ENCODE measurements around the gene FOXP2. TPM values are rescaled to one million over a fixed set of nuclear protein-coding genes. Genes with fewer than 3 reads are reported as not detected.
"Not testable (repeated sequence)": the region's sequence is repeated elsewhere in the genome, so short reads cannot be mapped to it uniquely, and the experiment has no call there.

FOXP2 gene
- total RNA-seq: not detected in 2 replicates

DNA sequence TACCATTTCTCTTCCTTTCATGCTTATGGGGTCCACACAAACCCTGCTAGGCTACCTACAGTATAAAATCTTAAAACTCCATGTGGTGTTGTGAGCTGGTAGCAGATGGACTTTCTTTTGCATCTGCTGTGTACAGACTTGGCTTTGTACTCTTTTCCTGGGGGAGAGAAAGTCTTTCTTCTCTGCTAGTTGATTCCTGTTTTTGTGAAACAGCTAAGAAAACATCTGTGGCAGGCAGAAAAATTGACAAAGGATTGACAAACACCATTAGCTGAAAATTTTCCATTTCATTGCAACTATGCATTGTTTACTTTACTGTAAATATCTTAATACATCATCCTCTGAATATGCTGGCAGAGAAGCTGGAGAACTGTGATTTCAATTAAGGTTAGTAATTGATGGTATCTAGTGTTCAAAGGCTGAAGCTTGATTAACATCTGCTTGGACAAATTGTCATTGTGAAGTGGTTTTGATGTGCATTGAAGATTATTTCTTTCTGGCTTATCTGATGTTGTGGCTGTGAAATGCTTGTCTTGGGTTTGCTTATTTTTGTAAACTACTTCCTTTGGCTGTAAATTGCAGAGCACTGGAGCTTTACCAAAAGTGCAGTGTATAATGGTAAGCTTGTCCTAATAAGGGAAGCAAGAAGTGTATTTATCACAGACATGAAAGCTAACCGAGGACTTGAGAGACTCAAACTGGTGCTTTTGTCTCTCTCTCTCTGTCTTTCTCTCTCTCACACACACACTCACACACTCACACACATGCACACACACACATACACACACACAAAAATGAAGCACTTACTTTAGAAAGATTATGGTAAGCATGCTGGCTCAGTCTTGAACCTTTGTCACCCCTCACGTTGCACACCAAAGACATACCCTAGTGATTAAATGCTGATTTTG is at the start of gene FOXP2:
Gene FOXP2, plus strand, starts transcription at position 660 of the 908 bp plus-strand sequence. CDS start 11,697 bp downstream, outside the sequence.
- intact Hi-C loops (cut with micrococcal nuclease): no loop called here

- intact Hi-C loops (cut with micrococcal nuclease): no loop called here
Measured at GRCh38 chr7:114365791-114366190, 48.8 kb upstream of the FOXP2 start.

DNA sequence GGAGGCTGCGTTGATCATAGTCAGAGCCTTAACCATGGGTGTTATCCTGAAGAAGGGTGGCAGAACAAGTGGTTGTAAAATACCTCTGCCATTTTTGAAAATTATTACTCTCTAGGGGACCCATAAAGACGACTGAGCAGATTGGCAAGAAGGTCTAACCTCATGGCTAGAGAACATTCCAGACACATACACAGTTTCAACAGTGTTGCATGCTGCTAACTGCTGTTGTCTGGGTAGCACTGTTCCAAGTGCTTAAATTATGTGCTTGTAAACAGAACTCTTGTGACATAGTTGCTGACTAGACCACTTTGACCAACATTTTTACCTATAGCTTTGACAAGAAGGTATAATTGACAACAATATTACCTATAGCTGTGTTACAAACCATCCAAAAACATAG is 46.1 kb upstream of the FOXP2 start:
- intact Hi-C loops (cut with micrococcal nuclease): no loop called here

GRCh38 chr7:114369294-114369693 is 45.3 kb upstream of the FOXP2 start:
- intact Hi-C loops (cut with micrococcal nuclease): no loop called here

DNA sequence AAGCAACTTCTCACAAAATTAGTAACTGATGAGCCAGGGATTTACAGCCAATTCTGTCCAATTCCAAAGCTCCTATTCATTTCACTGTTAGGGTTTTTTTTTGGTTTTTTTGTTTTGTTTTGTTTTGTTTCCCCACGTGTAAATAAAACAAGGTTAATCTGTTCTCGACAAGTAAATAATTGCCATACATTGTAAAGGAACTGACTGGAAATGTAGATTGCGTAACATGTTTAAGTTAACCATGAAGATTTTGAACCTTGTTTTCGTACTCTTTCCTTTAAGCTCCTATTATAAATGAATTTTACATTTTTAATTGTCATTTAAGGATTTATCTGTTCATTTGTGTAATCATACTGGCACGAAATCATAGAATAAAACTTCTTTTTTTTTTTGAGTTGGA is 42.0 kb upstream of the FOXP2 start:
- intact Hi-C loops (cut with micrococcal nuclease): no loop called here

DNA sequence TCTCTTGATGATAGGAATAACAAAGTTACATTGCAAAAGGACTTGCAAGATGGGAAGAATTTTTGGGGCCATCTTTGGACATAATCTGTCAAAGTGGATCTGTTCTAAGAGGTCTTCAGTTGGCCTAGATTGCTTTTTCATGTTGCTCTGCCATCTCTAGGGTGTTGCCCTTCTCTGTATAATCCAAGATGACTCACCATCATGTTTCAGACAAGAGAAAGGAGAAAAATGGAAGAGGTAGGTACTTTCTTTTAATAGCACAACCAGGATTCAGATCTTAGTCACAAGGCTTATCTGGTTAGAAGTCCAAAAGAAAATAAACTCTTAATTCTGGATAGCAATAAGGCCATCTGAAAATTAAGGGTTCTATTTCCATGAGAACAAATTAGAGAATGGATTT is 38.7 kb upstream of the FOXP2 start:
- intact Hi-C loops (cut with micrococcal nuclease): no loop called here

DNA sequence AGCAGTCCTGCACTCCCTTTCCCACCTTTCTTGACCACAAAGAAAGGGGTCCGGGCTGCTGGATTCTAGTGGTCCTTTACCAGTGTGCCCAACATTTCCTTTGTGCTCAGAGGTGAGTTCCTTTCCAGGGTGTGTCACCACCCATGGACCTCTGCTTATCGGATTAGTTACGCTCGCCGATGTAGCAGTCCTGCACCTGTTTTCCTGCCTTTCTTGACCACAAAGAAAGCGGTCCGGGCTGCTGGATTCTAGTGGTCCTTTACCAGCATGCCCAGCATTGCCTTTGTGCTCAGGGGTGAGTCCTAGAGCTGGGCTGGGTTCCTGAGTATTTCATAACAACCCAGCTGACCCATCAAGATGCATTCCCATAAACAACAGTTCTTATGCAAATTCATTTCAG is 30.7 kb upstream of the FOXP2 start:
- intact Hi-C loops (cut with micrococcal nuclease): not testable (repeated sequence)

DNA sequence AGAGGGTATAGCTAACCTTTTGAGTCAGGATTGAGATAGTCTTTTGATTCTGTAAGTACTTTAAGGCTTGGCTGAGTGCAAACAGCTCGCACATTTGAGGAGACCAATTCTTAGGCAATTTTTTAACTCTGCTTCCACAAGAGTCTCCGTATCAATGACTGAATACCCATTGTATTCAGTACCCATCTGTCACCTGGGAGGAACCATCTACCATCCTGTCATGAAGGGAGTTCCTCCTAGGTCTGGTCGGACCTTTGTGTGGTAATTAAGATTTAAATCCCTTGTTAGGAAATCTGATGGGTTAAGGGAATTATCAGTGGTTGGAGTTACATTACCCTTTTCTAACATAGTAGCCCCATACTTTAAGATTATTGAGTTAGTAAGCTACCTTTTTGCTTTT is 30.3 kb upstream of the FOXP2 start:
- intact Hi-C loops (cut with micrococcal nuclease): not testable (repeated sequence)

DNA sequence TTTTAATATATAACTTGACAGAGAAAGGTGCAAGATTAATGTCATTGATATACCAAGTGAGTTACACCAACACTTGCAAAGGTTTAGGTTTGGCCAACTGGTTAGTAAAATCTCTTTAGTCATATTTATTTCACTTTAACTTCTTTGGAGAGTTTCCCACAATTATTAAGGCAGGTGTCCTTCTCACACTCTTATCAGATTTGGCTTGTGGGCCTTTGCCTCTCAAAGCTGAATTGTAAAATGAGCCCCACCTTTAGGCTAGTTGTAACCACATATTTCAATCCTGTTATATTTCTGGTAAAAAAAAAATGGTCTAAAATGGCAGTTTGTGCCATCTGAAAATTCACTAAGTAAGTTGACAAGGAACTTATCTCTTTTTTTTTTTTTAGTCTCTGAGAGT is 26.6 kb upstream of the FOXP2 start:
- intact Hi-C loops (cut with micrococcal nuclease): no loop called here

- intact Hi-C loops (cut with micrococcal nuclease): no loop called here
Measured at GRCh38 chr7:114392686-114393085, 21.9 kb upstream of the FOXP2 start.

DNA sequence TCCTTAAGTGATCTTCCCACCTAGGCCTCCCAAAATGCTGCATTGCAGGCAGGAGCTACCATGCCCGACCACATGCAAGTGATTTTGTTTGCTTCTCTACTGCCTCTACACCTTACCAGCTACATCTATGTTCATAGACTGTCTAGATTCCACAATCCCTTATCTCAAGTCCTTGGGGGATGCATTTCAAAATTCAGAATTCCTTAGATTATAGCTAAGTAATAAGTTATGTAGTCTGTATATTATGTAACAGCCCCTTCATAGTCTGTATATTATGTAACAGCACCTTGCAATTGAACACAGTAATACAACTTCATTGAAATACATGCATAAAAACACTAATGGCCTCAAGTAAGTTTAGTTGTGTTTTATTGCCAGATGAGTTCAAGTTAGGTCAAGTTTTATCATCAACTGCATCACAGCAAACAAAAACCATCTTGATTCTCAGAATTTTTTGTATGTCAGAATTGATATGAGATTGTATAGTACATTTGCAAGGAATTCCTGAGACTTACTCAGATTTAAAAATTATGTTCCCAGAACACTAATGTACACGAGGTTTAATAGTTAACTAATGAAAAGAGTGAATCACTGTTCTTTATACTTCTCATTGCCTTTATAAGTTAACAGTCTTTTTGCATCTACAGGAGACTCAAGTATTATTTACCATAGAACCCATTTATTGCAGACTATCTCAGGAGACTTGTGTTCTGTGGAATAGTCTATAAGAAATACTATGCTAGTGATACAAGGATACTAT is 11.6 kb upstream of the FOXP2 start:
- intact Hi-C loops (cut with micrococcal nuclease): no loop called here

- intact Hi-C loops (cut with micrococcal nuclease): no loop called here
Measured at GRCh38 chr7:114405427-114405826, 9.2 kb upstream of the FOXP2 start.

- intact Hi-C loops (cut with micrococcal nuclease): no loop called here
Measured at GRCh38 chr7:114409750-114410149, 4.9 kb upstream of the FOXP2 start.

- intact Hi-C loops (cut with micrococcal nuclease): no loop called here
Measured at GRCh38 chr7:114412548-114412947, 2.1 kb upstream of the FOXP2 start.

GRCh38 chr7:114413761-114414155 is 857 bp upstream of the FOXP2 start:
- intact Hi-C loops (cut with micrococcal nuclease): no loop called here

- intact Hi-C loops (cut with micrococcal nuclease): no loop called here
Measured at GRCh38 chr7:114415064-114415989, 712 bp downstream of the FOXP2 start.

DNA sequence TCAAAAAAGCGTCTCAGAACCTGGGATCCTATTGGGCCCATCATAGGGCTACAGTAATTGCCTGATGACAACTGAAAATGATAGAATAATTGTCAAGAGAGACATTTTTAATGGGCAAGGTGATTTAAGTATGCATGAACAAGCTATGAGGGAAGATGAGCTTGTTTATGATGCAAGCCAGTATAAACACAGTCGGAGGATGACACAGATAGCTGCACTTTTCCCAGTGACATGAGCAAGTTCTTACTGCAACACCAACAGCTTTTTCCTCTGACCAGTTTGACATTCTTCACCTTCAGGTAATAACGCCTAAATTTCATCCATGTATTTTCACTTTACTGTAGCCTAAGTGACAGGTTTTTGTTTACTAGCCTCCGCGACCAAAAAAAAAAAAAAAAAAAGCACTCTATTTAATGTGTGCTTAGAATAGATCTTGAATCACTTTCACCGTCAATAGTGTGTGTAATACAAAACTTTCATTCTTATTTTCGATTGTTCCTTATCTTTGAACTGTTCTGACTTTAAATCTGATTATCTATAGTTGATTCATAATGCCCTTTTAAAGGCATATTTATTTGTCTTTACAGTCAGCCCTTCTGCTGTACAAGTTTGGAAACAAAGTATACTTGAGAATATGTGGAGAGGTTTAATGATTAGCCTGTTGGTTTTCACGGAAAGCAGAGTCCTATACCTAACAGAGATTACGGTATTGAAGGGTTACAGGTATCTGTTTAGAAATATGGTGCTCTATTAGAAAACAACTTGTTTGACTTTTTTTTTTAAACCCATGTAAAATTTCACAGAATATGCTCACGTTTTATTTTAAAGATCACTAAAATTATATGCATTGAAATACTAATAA is 1.7 kb downstream of the FOXP2 start:
- intact Hi-C loops (cut with micrococcal nuclease): no loop called here

DNA sequence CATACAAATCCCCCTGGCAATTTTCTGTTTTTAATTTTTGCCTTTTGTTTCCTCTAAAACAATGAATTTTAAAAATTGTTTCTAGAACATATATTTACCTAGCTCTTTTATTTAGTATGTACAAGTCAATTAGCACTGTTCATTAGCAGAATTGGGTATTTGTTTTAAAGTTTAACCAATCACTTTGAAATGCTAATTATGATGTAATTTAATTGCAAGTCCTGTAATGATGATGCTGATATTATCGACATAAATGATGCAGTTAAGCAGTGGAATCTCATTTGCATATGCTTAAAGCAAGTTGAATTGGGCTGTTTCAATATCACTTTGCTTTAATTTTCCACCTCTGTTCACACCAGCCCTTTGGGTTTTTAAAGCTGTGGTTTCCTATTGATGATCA is 2.7 kb downstream of the FOXP2 start:
- intact Hi-C loops (cut with micrococcal nuclease): no loop called here

- intact Hi-C loops (cut with micrococcal nuclease): no loop called here
Measured at GRCh38 chr7:114418117-114418516, 3.5 kb downstream of the FOXP2 start.
